ACC112 (cell line): ENCODE data around the gene TSR3.

Experiments
- H2AFZ ChIP-seq: fragments of 200-600 bp; sonication (generic); one replicate; pipeline ENCODE4 v1.6.0; 2017; ENCODE audit warnings: antibody characterized with exemption, low read length; ENCODE audit not compliant: unreplicated experiment
- H3K27ac ChIP-seq: fragments of 200-600 bp; sonication (generic); 2 replicates; pipeline ENCODE4 v1.5.1; 2014; ENCODE audit warnings: low read depth, mild to moderate bottlenecking, antibody characterized with exemption, low read length, moderate library complexity
- H3K27me3 ChIP-seq: fragments of 200-600 bp; sonication (generic); 2 replicates; pipeline ENCODE4 v1.6.1; 2014; ENCODE audit warnings: mild to moderate bottlenecking, antibody characterized with exemption, low read length, moderate library complexity, mixed read lengths; ENCODE audit not compliant: insufficient read depth
- H3K36me3 ChIP-seq: fragments of 200-600 bp; sonication (generic); 2 replicates; pipeline ENCODE4 v1.6.1; 2016; ENCODE audit warnings: mild to moderate bottlenecking, antibody characterized with exemption, low read length, moderate library complexity, mixed read lengths; ENCODE audit not compliant: insufficient read depth
- H3K4me1 ChIP-seq: fragments of 200-600 bp; sonication (generic); one replicate; pipeline ENCODE4 v1.6.1; 2016; ENCODE audit warnings: low read length, mixed read lengths; ENCODE audit not compliant: insufficient read depth, unreplicated experiment, control insufficient read depth
- H3K4me3 ChIP-seq: fragments of 200-600 bp; sonication (generic); 2 replicates; pipeline ENCODE4 v1.5.1; 2014; ENCODE audit warnings: mild to moderate bottlenecking, low read depth, low read length
- H3K79me2 ChIP-seq: fragments of 200-600 bp; sonication (generic); one replicate; pipeline ENCODE4 v1.6.0; 2016; ENCODE audit warnings: low read length; ENCODE audit not compliant: control insufficient read depth, unreplicated experiment, insufficient read depth

TSR3 gene

DNA sequence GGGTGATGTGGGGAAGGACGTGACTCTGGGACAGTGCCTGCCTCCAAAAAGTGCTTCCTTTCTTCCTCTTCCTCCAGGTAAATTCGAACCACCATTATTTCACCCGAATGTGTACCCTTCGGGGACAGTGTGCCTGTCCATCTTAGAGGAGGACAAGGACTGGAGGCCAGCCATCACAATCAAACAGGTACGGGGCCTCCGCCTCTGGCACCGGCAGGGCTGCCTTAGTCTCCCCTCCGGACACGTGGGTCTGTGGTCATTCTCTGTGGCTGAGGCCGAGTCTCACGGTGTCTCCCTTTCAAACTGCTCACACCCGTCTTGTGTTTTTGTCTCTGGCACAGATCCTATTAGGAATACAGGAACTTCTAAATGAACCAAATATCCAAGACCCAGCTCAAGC is 31.6 kb downstream of the TSR3 start:
- H3K4me1 ChIP-seq = no peaks in the 10 kb centered on the region
- H3K36me3 ChIP-seq = peaks cover 36% of the 10 kb centered on the region; the same call in 1 of the 2 replicates
- H3K4me3 ChIP-seq = no peak overlapping the region
- no peaks in the 10 kb centered on the region for H3K27me3 ChIP-seq
- no peak overlapping the region for H2AFZ ChIP-seq
- peaks cover 30% of the 10 kb centered on the region for H3K79me2 ChIP-seq
- no peak overlapping the region for H3K27ac ChIP-seq

DNA sequence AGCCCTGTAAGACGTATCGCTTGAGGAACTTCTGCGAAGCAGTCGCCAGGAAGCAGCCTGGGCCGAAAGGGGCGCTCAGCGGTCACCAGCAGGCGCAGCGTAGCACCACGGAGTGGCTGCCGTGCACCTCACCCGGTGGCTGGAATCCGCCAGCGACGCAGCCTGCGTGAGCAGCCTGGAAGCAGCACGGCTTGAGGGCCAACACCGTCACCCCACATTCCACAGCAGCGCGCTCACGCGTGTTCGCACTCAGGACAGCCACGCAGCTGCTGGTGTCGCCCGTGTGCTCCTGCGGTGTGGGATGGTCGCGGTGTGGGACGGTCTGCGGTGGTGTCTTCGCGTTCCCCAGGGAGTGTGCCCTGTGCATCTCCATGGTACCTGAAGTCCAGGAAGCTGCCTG is 32.6 kb downstream of the TSR3 start:
- peaks cover 41% of the 10 kb centered on the region for H3K79me2 ChIP-seq
- H3K27me3 ChIP-seq = no peaks in the 10 kb centered on the region
- no peak overlapping the region for H2AFZ ChIP-seq
- H3K36me3 ChIP-seq = peaks cover 40% of the 10 kb centered on the region; the same call in 1 of the 2 replicates
- H3K4me3 ChIP-seq = no peak overlapping the region
- no peak overlapping the region for H3K27ac ChIP-seq
- H3K4me1 ChIP-seq = no peaks in the 10 kb centered on the region

GRCh38 chr16:1318268-1318545 is 33.5 kb downstream of the TSR3 start:
- no peaks in the 10 kb centered on the region for H3K4me1 ChIP-seq
- H3K27ac ChIP-seq = no peak overlapping the region
- H3K79me2 ChIP-seq = peaks cover 49% of the 10 kb centered on the region
- no peak overlapping the region for H2AFZ ChIP-seq
- H3K36me3 ChIP-seq = peaks cover 40% of the 10 kb centered on the region; the same call in 1 of the 2 replicates
- H3K27me3 ChIP-seq = no peaks in the 10 kb centered on the region
- H3K4me3 ChIP-seq = no peak overlapping the region

GRCh38 chr16:1317479-1318267 is 34.0 kb downstream of the TSR3 start:
- peaks cover 54% of the 10 kb centered on the region for H3K79me2 ChIP-seq
- no peak overlapping the region for H2AFZ ChIP-seq
- no peaks in the 10 kb centered on the region for H3K27me3 ChIP-seq
- no peak overlapping the region for H3K4me3 ChIP-seq
- H3K36me3 ChIP-seq = peaks cover 44% of the 10 kb centered on the region; the same call in 1 of the 2 replicates
- H3K27ac ChIP-seq = no peak overlapping the region
- peaks cover 1% of the 10 kb centered on the region for H3K4me1 ChIP-seq

DNA sequence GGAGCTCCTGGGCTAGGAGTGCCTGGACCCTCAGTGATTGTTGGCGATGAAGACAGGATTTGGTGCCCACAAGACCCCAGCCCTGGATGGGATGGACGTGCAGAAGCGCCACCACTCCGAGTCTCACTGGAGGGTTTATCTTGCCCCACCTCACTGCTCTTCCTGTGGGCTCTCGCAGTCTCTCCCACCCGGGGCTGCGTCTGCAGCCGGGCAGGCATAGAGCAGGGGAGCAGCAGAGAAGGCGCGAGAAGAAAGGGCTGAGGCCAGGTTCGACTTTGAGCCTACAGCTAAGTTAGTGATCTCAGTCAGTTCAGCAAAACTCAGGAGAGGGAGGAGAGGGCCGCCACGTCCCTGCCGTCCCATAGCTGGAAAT is 35.7 kb downstream of the TSR3 start:
- Histone ChIP-seq H3K36me3 (peaks cover 47% of the 10 kb centered on the region; the same call in 1 of the 2 replicates), H3K27ac (no peak overlapping the region), H3K27me3 (no peaks in the 10 kb centered on the region), H3K4me3 (no peak overlapping the region), H2AFZ (no peak overlapping the region), H3K4me1 (peaks cover 18% of the 10 kb centered on the region), H3K79me2 (peaks cover 71% of the 10 kb centered on the region)

DNA sequence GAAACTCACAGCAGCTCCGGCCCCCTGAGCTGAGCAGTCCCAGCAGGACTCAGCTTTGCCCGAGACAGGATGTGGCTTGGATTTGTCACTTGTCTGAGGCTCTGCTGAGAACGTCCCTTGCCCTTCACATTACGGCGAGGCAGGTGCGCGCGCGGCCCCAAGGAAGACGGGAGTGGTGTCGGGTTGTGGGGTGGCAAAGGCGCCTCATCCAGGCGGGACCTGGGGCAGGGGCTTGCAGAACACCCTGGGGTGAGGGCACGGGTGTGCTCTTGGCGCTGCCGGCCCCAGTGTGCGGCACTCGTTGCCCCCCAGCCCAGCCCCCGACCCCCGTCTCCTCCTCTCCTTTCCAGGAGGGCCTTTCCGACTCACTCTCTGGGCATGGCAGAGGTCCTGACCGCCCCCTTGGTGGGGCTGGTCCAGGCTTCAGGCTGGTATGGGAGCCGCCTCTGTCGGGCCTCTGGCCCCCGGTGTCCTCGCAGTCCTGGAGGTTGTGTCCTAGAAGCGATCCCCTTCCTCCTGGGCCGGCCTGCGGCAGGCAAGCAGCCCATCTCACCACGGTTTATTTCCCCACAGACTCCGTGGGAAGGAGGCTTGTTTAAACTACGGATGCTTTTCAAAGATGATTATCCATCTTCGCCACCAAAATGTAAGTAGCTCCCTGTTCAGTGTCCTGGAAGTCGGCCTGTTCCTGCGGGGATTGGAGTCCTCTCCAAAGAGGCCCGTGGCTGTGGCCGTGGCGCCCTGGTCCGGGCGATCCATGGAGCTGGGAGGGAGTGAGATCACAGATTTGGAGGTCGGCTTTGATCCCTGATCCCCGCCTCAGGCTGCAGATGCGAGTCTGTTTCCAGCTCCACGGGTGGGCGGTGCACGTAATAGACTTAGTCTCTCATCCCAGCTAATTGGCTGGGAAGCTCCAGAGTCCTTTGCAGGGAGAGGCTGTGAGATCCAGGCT is 36.3 kb downstream of the TSR3 start:
- Histone ChIP-seq H3K4me3 (no peak overlapping the region), H3K27me3 (no peaks in the 10 kb centered on the region), H3K4me1 (peaks cover 22% of the 10 kb centered on the region), H2AFZ (no peak overlapping the region), H3K79me2 (peaks cover 77% of the 10 kb centered on the region), H3K27ac (no peak overlapping the region), H3K36me3 (peaks cover 45% of the 10 kb centered on the region; the same call in 1 of the 2 replicates)

GRCh38 chr16:1314399-1315068 is 37.1 kb downstream of the TSR3 start:
- H3K27me3 ChIP-seq = no peaks in the 10 kb centered on the region
- peaks cover 38% of the 10 kb centered on the region; the same call in 1 of the 2 replicates for H3K36me3 ChIP-seq
- peaks cover 83% of the 10 kb centered on the region for H3K79me2 ChIP-seq
- no peak overlapping the region for H3K27ac ChIP-seq
- peaks cover 22% of the 10 kb centered on the region for H3K4me1 ChIP-seq
- no peak overlapping the region for H3K4me3 ChIP-seq
- no peak overlapping the region for H2AFZ ChIP-seq

- Histone ChIP-seq H3K36me3 (peaks cover 31% of the 10 kb centered on the region; the same call in 1 of the 2 replicates), H3K79me2 (peaks cover 80% of the 10 kb centered on the region), H3K27ac (no peak overlapping the region), H3K27me3 (no peaks in the 10 kb centered on the region), H3K4me3 (no peak overlapping the region), H2AFZ (no peak overlapping the region), H3K4me1 (peaks cover 22% of the 10 kb centered on the region)
Measured at GRCh38 chr16:1313721-1314369, 37.8 kb downstream of the TSR3 start.

DNA sequence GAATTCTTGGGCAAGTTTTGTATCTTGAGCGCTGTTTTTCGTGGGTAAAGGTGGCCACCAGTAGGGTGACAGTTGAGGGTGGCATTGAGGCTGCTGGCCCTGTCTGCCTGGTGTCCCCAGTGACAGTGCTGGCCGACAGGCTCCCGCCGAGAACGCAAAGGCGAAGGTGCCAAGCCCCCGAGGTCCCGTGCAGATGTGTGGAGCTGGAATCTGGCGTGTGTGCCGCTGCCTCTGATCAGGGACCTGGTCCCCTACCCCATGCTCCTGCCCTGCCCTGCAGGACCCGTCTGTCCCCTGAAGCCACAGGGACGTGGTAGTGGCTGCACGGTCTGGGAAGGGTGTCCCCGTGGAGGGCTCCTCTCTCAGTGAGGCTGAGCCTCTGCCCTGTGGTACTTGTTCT is 38.8 kb downstream of the TSR3 start:
- H3K27ac ChIP-seq = no peak overlapping the region
- peaks cover 75% of the 10 kb centered on the region for H3K79me2 ChIP-seq
- no peak overlapping the region for H3K4me3 ChIP-seq
- H3K27me3 ChIP-seq = no peaks in the 10 kb centered on the region
- H3K4me1 ChIP-seq = peaks cover 22% of the 10 kb centered on the region
- H3K36me3 ChIP-seq = peaks cover 23% of the 10 kb centered on the region; the same call in 1 of the 2 replicates
- no peak overlapping the region for H2AFZ ChIP-seq

DNA sequence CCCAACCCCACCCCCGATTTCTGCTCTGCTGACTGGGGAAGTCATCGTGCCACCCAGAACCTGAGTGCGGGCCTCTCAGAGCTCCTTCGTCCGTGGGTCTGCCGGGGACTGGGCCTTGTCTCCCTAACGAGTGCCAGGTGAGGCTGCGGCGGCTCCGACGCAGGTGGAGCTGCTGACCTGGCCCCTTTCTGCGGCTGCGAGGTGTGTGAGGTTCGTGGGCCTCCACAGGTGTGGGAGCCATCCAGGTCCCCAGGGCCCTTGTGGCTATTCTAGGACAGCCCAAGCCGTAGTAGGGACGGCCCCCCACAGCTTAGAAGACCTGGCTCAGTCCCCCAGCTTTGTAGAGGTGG is 39.2 kb downstream of the TSR3 start:
- H3K4me3 ChIP-seq = peak overlapping the region; percentile 94; the same call in 1 of the 2 replicates
- no peak overlapping the region for H3K27ac ChIP-seq
- peaks cover 22% of the 10 kb centered on the region for H3K4me1 ChIP-seq
- peaks cover 19% of the 10 kb centered on the region; the same call in 1 of the 2 replicates for H3K36me3 ChIP-seq
- H3K27me3 ChIP-seq = no peaks in the 10 kb centered on the region
- H2AFZ ChIP-seq = no peak overlapping the region
- peaks cover 73% of the 10 kb centered on the region for H3K79me2 ChIP-seq
